DMS153 treated with DMSO at 0.1 percent for 48 hours (cell line): ENCODE measurements around the gene DGAT2L6.
"Not testable (repeated sequence)": the region's sequence is repeated elsewhere in the genome, so short reads cannot be mapped to it uniquely, and the experiment has no call there.

Source experiments
- DNase-seq: peaks from one replicate; lab custom pipeline; 2025; ENCODE audit not compliant: unreplicated experiment; lab: John Stamatoyannopoulos, UW

DGAT2L6 gene

GRCh38 chrX:70196961-70197720, 19.9 kb downstream of the DGAT2L6 start:
- DNase-seq: no peak

- DNase-seq: no peak
These were observed 24.4 kb downstream of the DGAT2L6 start for GRCh38 chrX:70201732-70202131.

- no peak for DNase-seq
These were observed 31.2 kb downstream of the DGAT2L6 start for GRCh38 chrX:70208479-70208878.

GRCh38 chrX:70209570-70209969, 32.3 kb downstream of the DGAT2L6 start:
- not testable (repeated sequence) for DNase-seq

GRCh38 chrX:70219938-70220764, 42.9 kb downstream of the DGAT2L6 start:
- DNase-seq: peak; percentile 45

- DNase-seq: no peak
These were observed 48.8 kb downstream of the DGAT2L6 start for GRCh38 chrX:70226048-70226447.

GRCh38 chrX:70226687-70227086, 49.4 kb downstream of the DGAT2L6 start:
- DNase-seq: no peak

GRCh38 chrX:70231666-70232065, 54.4 kb downstream of the DGAT2L6 start:
- DNase-seq: no peak

- DNase-seq: no peak
These were observed 57.1 kb downstream of the DGAT2L6 start, which contains the start of gene AWAT1 for GRCh38 chrX:70234355-70234754. AWAT1 (plus strand) TSS chrX:70234655; CDS start chrX:70234696, 41 bp downstream.

GRCh38 chrX:70240751-70241150, 63.5 kb downstream of the DGAT2L6 start:
- DNase-seq: no peak

GRCh38 chrX:70241501-70241900, 64.2 kb downstream of the DGAT2L6 start:
- no peak for DNase-seq

- DNase-seq: not testable (repeated sequence)
These were observed 66.3 kb downstream of the DGAT2L6 start for GRCh38 chrX:70243601-70244000.

GRCh38 chrX:70244881-70245280, 67.6 kb downstream of the DGAT2L6 start:
- no peak for DNase-seq

GRCh38 chrX:70247252-70247651, 70.0 kb downstream of the DGAT2L6 start:
- no peak for DNase-seq

- DNase-seq: no peak
These were observed 75.2 kb downstream of the DGAT2L6 start for GRCh38 chrX:70252491-70252890.

- DNase-seq: no peak
These were observed 76.2 kb downstream of the DGAT2L6 start for GRCh38 chrX:70253377-70254062.

GRCh38 chrX:70254063-70254400, 76.7 kb downstream of the DGAT2L6 start:
- no peak for DNase-seq

GRCh38 chrX:70254909-70255308, 77.6 kb downstream of the DGAT2L6 start:
- no peak for DNase-seq
